Parathyroid adenoma (tissue), 2 donors: ENCODE data around the gene MTCH2.
A peak's percentile ranks its signal among the peaks of the same experiment; 100 is the strongest.

Experiments used
- H2AFZ ChIP-seq: fragments of 300-600 bp; sonication (generic); one replicate; pipeline ENCODE4 v1.7.0; 2017; ENCODE audit warnings: antibody characterized with exemption, mild to moderate bottlenecking
- H3K27ac ChIP-seq: fragments of 300-600 bp; sonication (generic); one replicate; pipeline ENCODE4 v1.7.0; 2017
- H3K27me3 ChIP-seq: fragments of 300-600 bp; sonication (generic); one replicate; pipeline ENCODE4 v1.7.0; 2017; ENCODE audit warnings: low read length; ENCODE audit not compliant: control insufficient read depth, insufficient read depth
- H3K36me3 ChIP-seq: fragments of 300-600 bp; sonication (generic); one replicate; pipeline ENCODE4 v1.7.0; 2017; ENCODE audit warnings: low read length; ENCODE audit not compliant: control insufficient read depth, insufficient read depth
- H3K4me1 ChIP-seq: fragments of 300-600 bp; sonication (generic); one replicate; pipeline ENCODE4 v1.7.0; 2017; ENCODE audit warnings: control low read depth
- H3K4me2 ChIP-seq: fragments of 300-600 bp; sonication (generic); one replicate; pipeline ENCODE4 v1.7.0; 2017; ENCODE audit warnings: low read length
- H3K4me3 ChIP-seq: fragments of 300-600 bp; sonication (generic); one replicate; pipeline ENCODE4 v1.7.0; 2017; ENCODE audit warnings: low read depth, low read length
- H3K79me2 ChIP-seq: fragments of 300-600 bp; sonication (generic); one replicate; pipeline ENCODE4 v1.7.0; 2017; ENCODE audit warnings: control low read depth
- H3K9ac ChIP-seq: fragments of 300-600 bp; sonication (generic); one replicate; pipeline ENCODE4 v1.7.0; 2017; ENCODE audit warnings: mild to moderate bottlenecking
- H3K9me3 ChIP-seq: fragments of 300-600 bp; sonication (generic); one replicate; pipeline ENCODE4 v1.7.0; 2017; ENCODE audit warnings: low read length; ENCODE audit not compliant: control insufficient read depth
- TF ChIP-seq, protein P1 (sequence below): fragments of 300-600 bp; sonication (generic); IDR thresholded peaks from one replicate; pipeline ENCODE4 v1.7.0; 2017; ENCODE audit warnings: antibody characterized with exemption, mild to moderate bottlenecking
- donor health status: primary hyperparathyroidism.

MTCH2 gene

DNA sequence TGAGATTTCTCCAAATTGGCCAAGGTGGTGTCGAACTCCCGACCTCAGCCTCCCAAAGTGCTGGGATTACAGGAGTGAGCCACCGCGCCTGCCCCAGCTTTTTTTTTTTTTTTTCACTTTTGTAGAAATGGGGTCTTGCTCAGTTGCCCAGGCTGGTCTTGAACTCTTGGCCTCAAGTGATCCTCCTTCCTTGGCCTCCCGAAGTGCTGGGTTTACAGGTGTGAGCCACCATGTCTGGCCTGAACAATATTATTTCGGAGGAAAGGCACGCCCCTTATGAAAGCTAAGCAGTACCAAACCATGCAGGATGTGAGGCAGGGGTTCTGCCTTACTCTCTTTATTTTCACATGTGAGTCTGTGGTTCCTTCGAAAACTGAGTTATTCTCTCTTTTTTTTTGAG lies 16.1 kb downstream of the MTCH2 start:
- no peaks in the 10 kb centered on the region for H3K27me3 ChIP-seq
- TF ChIP-seq, protein P1, sequence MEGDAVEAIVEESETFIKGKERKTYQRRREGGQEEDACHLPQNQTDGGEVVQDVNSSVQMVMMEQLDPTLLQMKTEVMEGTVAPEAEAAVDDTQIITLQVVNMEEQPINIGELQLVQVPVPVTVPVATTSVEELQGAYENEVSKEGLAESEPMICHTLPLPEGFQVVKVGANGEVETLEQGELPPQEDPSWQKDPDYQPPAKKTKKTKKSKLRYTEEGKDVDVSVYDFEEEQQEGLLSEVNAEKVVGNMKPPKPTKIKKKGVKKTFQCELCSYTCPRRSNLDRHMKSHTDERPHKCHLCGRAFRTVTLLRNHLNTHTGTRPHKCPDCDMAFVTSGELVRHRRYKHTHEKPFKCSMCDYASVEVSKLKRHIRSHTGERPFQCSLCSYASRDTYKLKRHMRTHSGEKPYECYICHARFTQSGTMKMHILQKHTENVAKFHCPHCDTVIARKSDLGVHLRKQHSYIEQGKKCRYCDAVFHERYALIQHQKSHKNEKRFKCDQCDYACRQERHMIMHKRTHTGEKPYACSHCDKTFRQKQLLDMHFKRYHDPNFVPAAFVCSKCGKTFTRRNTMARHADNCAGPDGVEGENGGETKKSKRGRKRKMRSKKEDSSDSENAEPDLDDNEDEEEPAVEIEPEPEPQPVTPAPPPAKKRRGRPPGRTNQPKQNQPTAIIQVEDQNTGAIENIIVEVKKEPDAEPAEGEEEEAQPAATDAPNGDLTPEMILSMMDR: no peak
- H3K4me3 ChIP-seq: no peak overlapping the region
- H3K36me3 ChIP-seq: no peaks in the 10 kb centered on the region
- H3K4me2 ChIP-seq: no peak overlapping the region
- no peaks in the 10 kb centered on the region for H3K79me2 ChIP-seq
- no peak overlapping the region for H3K27ac ChIP-seq
- no peaks in the 10 kb centered on the region for H3K4me1 ChIP-seq
- H3K9me3 ChIP-seq: no peaks in the 10 kb centered on the region
- H2AFZ ChIP-seq: no peak overlapping the region
- H3K9ac ChIP-seq: no peak overlapping the region

DNA sequence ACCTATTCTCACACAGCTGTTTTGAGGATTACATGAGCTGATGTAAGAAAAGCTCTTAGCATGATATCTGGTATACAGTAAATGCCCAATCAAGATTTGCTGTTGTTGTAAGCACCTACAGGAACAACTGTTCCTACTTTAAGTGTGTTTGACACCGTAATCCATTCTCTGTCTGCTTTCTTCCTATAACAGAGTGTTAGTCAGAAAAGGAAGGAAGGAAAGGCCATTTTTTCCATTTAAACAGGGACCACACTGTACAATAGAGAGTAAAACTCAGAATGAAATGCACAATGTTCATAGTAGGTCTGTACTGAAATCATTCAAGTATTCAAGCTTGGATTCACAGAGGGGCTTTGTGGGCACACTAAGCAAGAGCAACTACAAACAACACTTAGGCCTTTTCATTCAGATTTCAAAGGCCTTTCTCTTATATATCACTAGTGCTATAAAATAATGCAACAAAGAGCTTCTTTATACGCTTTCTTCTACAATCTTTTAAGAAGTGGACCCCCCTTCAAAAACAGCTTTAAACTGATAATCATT lies 21.5 kb downstream of the MTCH2 start:
- no peak overlapping the region for H3K9ac ChIP-seq
- H3K36me3 ChIP-seq: no peaks in the 10 kb centered on the region

DNA sequence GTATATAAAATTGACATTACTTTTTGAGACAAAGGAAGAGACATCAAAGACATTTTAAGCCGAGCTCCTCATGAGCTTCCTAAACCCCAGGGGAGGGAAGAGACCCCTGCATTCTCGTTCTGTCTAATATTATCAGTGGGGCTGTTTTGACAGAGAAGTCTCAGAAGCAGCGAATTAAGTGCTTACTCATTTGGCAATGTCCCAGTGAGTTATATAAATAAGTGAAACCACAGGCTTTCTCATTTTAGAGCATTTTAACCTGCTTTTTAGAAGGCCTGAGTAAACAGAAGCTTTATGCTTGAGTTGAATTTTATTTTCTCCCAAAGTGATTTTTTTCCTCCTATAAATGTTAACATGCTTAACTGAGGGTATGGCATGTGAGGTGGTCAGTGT lies 24.9 kb downstream of the MTCH2 start:
- TF ChIP-seq, protein P1: no peak
- Histone ChIP-seq H3K4me2 (no peak overlapping the region), H3K27ac (no peak overlapping the region), H2AFZ (no peak overlapping the region), H3K79me2 (no peaks in the 10 kb centered on the region), H3K36me3 (no peaks in the 10 kb centered on the region), H3K27me3 (no peaks in the 10 kb centered on the region), H3K4me1 (no peaks in the 10 kb centered on the region), H3K9me3 (no peaks in the 10 kb centered on the region), H3K4me3 (no peak overlapping the region), H3K9ac (no peak overlapping the region)

More for the DNA sequence above, 21.5 kb downstream of the MTCH2 start:
- TF ChIP-seq, protein P1: no peak
- Histone ChIP-seq H3K27me3 (no peaks in the 10 kb centered on the region), H3K27ac (no peak overlapping the region), H3K4me3 (no peak overlapping the region), H3K4me1 (no peaks in the 10 kb centered on the region), H3K79me2 (no peaks in the 10 kb centered on the region), H3K4me2 (no peak overlapping the region), H2AFZ (no peak overlapping the region), H3K9me3 (no peaks in the 10 kb centered on the region)

DNA sequence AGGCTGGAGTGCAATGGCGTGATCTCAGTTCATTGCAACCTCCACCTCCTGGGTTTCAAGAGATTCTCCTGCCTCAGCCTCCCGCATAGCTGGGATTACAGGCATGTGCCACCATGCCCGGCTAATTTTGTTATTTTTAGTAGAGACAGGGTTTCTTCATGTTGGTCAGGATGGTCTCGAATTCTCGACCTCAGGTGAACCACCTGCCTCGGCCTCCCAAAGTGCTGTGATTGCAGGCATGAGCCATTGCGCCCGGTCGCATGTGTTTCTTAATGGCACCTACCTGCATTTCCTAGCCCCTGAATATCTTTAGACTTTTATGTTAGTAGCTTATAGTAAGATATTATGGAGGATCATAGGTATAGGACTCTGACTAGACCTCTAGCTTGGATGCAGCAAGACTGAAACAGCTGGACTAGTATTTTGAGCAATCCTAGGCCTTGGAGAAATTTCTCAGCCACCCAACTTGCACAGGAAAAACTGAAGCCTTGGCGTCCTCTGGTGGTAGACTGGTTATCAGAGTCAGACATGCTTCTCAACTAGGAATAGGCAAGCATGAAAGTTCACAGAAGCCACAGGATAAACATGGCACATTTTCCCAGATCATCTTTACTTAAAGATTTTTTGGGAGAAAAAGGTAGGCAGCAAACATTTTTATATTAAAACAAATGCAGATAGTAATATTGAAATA lies 25.5 kb downstream of the MTCH2 start:
- Histone ChIP-seq H3K27me3 (no peaks in the 10 kb centered on the region), H3K4me1 (no peaks in the 10 kb centered on the region), H3K4me3 (no peak overlapping the region), H3K9me3 (no peaks in the 10 kb centered on the region), H3K9ac (no peak overlapping the region), H2AFZ (no peak overlapping the region), H3K36me3 (no peaks in the 10 kb centered on the region), H3K4me2 (no peak overlapping the region), H3K27ac (no peak overlapping the region), H3K79me2 (no peaks in the 10 kb centered on the region)
- TF ChIP-seq, protein P1: peak; percentile 67

DNA sequence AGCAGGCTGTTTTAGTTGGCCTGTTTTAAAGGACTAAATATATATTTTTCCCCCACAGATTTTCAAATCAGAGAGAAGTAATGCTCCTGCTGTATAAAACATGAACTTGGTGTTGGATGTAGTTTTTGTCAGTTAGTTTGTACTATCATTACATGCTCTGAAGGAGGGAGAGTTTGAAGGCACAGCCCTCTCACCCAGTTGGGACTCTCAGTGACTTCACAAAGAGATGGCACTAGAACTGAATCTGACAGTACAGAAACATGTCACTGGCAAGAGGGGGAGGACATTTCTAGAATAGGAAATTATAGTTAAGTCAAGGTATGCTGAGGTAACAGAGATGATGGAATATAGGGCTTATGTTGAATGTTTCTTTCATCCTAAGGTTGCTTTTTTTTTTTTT lies 27.1 kb downstream of the MTCH2 start:
- Histone ChIP-seq H3K9me3 (no peaks in the 10 kb centered on the region), H3K79me2 (no peaks in the 10 kb centered on the region), H3K27ac (no peak overlapping the region), H3K27me3 (no peaks in the 10 kb centered on the region), H3K36me3 (no peaks in the 10 kb centered on the region), H3K4me2 (no peak overlapping the region), H3K4me1 (no peaks in the 10 kb centered on the region), H2AFZ (no peak overlapping the region), H3K9ac (no peak overlapping the region), H3K4me3 (no peak overlapping the region)
- TF ChIP-seq, protein P1: no peak
